Measurements from ENCODE around the gene PARP14. TPM values are rescaled to one million over a fixed set of nuclear protein-coding genes. Genes with fewer than 3 reads are reported as not detected.
A peak's percentile ranks its signal among the peaks of the same experiment; 100 is the strongest.
"Not testable (repeated sequence)": the region's sequence is repeated elsewhere in the genome, so short reads cannot be mapped to it uniquely, and the experiment has no call there.

Gene PARP14
- total RNA-seq, 1 donor from 2014 or later, result 21.9 TPM

GRCh38 chr3:122677216-122677615 is 3.4 kb upstream of the PARP14 start:
- no peak overlapping the region for H3K27ac ChIP-seq (ENCODE audit: low read depth, low read length)
- peaks cover 17 to 24% (median 20%) of the 10 kb centered on the region in 3 donors for H3K4me1 ChIP-seq (ENCODE audit: control insufficient read depth in 3 of 3, insufficient read depth in 3 of 3, low read length in 3 of 3)
- no peaks in the 10 kb centered on the region for H3K36me3 ChIP-seq (ENCODE audit: control insufficient read depth in 3 of 3, insufficient read depth in 3 of 3, low read length in 3 of 3)
- H3K4me3 ChIP-seq (ENCODE audit: low read length in 3 of 3), result no peak overlapping the region
- no peak overlapping the region for H3K9ac ChIP-seq (ENCODE audit: low read depth in 1 of 3, low read length in 3 of 3)
- H3K9me3 ChIP-seq (ENCODE audit: control insufficient read depth in 3 of 3, low read length in 3 of 3), result no peaks in the 10 kb centered on the region
- H3K27me3 ChIP-seq (ENCODE audit: control insufficient read depth in 3 of 3, insufficient read depth in 3 of 3, low read length in 3 of 3), result no peaks in the 10 kb centered on the region

GRCh38 chr3:122678506-122678905 is 2.1 kb upstream of the PARP14 start:
- Histone ChIP-seq H3K27ac (ENCODE audit: low read depth, low read length) (no peak overlapping the region), H3K27me3 (ENCODE audit: control insufficient read depth in 3 of 3, insufficient read depth in 3 of 3, low read length in 3 of 3) (no peaks in the 10 kb centered on the region), H3K4me3 (ENCODE audit: low read length in 3 of 3) (peak overlapping the region in 2 of 3 donors; percentile 83 to 86), H3K4me1 (ENCODE audit: control insufficient read depth in 3 of 3, insufficient read depth in 3 of 3, low read length in 3 of 3) (peaks cover 17 to 24% (median 22%) of the 10 kb centered on the region in 3 donors), H3K9me3 (ENCODE audit: control insufficient read depth in 3 of 3, low read length in 3 of 3) (no peaks in the 10 kb centered on the region), H3K36me3 (ENCODE audit: control insufficient read depth in 3 of 3, insufficient read depth in 3 of 3, low read length in 3 of 3) (no peaks in the 10 kb centered on the region), H3K9ac (ENCODE audit: low read depth in 1 of 3, low read length in 3 of 3) (no peak overlapping the region)

- Histone ChIP-seq H3K27ac (ENCODE audit: low read depth, low read length) (peak overlapping the region; percentile 93), H3K4me3 (ENCODE audit: low read length in 3 of 3) (peak overlapping the region; percentile 78 to 86 (median 83)), H3K4me1 (ENCODE audit: control insufficient read depth in 3 of 3, insufficient read depth in 3 of 3, low read length in 3 of 3) (peaks cover 17 to 24% (median 22%) of the 10 kb centered on the region in 3 donors), H3K9ac (ENCODE audit: low read depth in 1 of 3, low read length in 3 of 3) (peak overlapping the region; percentile 83 to 91 (median 90)), H3K9me3 (ENCODE audit: control insufficient read depth in 3 of 3, low read length in 3 of 3) (no peaks in the 10 kb centered on the region), H3K27me3 (ENCODE audit: control insufficient read depth in 3 of 3, insufficient read depth in 3 of 3, low read length in 3 of 3) (no peaks in the 10 kb centered on the region), H3K36me3 (ENCODE audit: control insufficient read depth in 3 of 3, insufficient read depth in 3 of 3, low read length in 3 of 3) (no peaks in the 10 kb centered on the region)
Observed at GRCh38 chr3:122679085-122679881, 1.4 kb upstream of the PARP14 start.

GRCh38 chr3:122679882-122680474 is 661 bp upstream of the PARP14 start:
- Histone ChIP-seq H3K9ac (ENCODE audit: low read depth in 1 of 3, low read length in 3 of 3) (peak overlapping the region; percentile 83 to 91 (median 90)), H3K9me3 (ENCODE audit: control insufficient read depth in 3 of 3, low read length in 3 of 3) (no peaks in the 10 kb centered on the region), H3K27ac (ENCODE audit: low read depth, low read length) (peak overlapping the region; percentile 93), H3K36me3 (ENCODE audit: control insufficient read depth in 3 of 3, insufficient read depth in 3 of 3, low read length in 3 of 3) (no peaks in the 10 kb centered on the region), H3K4me1 (ENCODE audit: control insufficient read depth in 3 of 3, insufficient read depth in 3 of 3, low read length in 3 of 3) (peaks cover 17 to 24% (median 22%) of the 10 kb centered on the region in 3 donors), H3K4me3 (ENCODE audit: low read length in 3 of 3) (peak overlapping the region; percentile 78 to 86 (median 83)), H3K27me3 (ENCODE audit: control insufficient read depth in 3 of 3, insufficient read depth in 3 of 3, low read length in 3 of 3) (no peaks in the 10 kb centered on the region)

GRCh38 chr3:122681284-122681973 is 790 bp downstream of the PARP14 start:
- H3K27ac ChIP-seq (ENCODE audit: low read depth, low read length), result peak overlapping the region; percentile 93
- peak overlapping the region; percentile 78 to 86 (median 83) for H3K4me3 ChIP-seq (ENCODE audit: low read length in 3 of 3)
- peaks cover 0 to 6% (median 0%) of the 10 kb centered on the region in 3 donors for H3K36me3 ChIP-seq (ENCODE audit: control insufficient read depth in 3 of 3, insufficient read depth in 3 of 3, low read length in 3 of 3)
- peaks cover 17 to 24% (median 22%) of the 10 kb centered on the region in 3 donors for H3K4me1 ChIP-seq (ENCODE audit: control insufficient read depth in 3 of 3, insufficient read depth in 3 of 3, low read length in 3 of 3)
- H3K27me3 ChIP-seq (ENCODE audit: control insufficient read depth in 3 of 3, insufficient read depth in 3 of 3, low read length in 3 of 3), result no peaks in the 10 kb centered on the region
- H3K9me3 ChIP-seq (ENCODE audit: control insufficient read depth in 3 of 3, low read length in 3 of 3), result no peaks in the 10 kb centered on the region
- peak overlapping the region; percentile 78 to 91 (median 90) for H3K9ac ChIP-seq (ENCODE audit: low read depth in 1 of 3, low read length in 3 of 3)

- Histone ChIP-seq H3K9me3 (ENCODE audit: control insufficient read depth in 3 of 3, low read length in 3 of 3) (no peaks in the 10 kb centered on the region), H3K27me3 (ENCODE audit: control insufficient read depth in 3 of 3, insufficient read depth in 3 of 3, low read length in 3 of 3) (no peaks in the 10 kb centered on the region), H3K4me3 (ENCODE audit: low read length in 3 of 3) (peak overlapping the region; percentile 78 to 86 (median 83)), H3K9ac (ENCODE audit: low read depth in 1 of 3, low read length in 3 of 3) (peak overlapping the region in 2 of 3 donors; percentile 90 to 91), H3K4me1 (ENCODE audit: control insufficient read depth in 3 of 3, insufficient read depth in 3 of 3, low read length in 3 of 3) (peaks cover 18 to 24% (median 22%) of the 10 kb centered on the region in 3 donors), H3K27ac (ENCODE audit: low read depth, low read length) (peak overlapping the region; percentile 93), H3K36me3 (ENCODE audit: control insufficient read depth in 3 of 3, insufficient read depth in 3 of 3, low read length in 3 of 3) (peaks cover 0 to 8% (median under 1%) of the 10 kb centered on the region in 3 donors)
Observed at GRCh38 chr3:122681974-122682409, 1.4 kb downstream of the PARP14 start.

- H3K9ac ChIP-seq (ENCODE audit: low read depth in 1 of 3, low read length in 3 of 3); H3K27ac ChIP-seq (ENCODE audit: low read depth, low read length); H3K4me3 ChIP-seq (ENCODE audit: low read length in 3 of 3); H3K9me3 ChIP-seq (ENCODE audit: control insufficient read depth in 3 of 3, low read length in 3 of 3); H3K27me3 ChIP-seq (ENCODE audit: control insufficient read depth in 3 of 3, insufficient read depth in 3 of 3, low read length in 3 of 3): not testable (repeated sequence)
- Histone ChIP-seq H3K36me3 (ENCODE audit: control insufficient read depth in 3 of 3, insufficient read depth in 3 of 3, low read length in 3 of 3) (peaks cover 0 to 17% (median 6%) of the 10 kb centered on the region in 3 donors), H3K4me1 (ENCODE audit: control insufficient read depth in 3 of 3, insufficient read depth in 3 of 3, low read length in 3 of 3) (peaks cover 20 to 24% (median 22%) of the 10 kb centered on the region in 3 donors)
Observed at GRCh38 chr3:122682778-122683411, 2.3 kb downstream of the PARP14 start.

- H3K9ac ChIP-seq (ENCODE audit: low read depth in 1 of 3, low read length in 3 of 3), result no peak overlapping the region
- peaks cover 0 to 3% (median under 1%) of the 10 kb centered on the region in 3 donors for H3K4me1 ChIP-seq (ENCODE audit: control insufficient read depth in 3 of 3, insufficient read depth in 3 of 3, low read length in 3 of 3)
- no peak overlapping the region for H3K27ac ChIP-seq (ENCODE audit: low read depth, low read length)
- H3K27me3 ChIP-seq (ENCODE audit: control insufficient read depth in 3 of 3, insufficient read depth in 3 of 3, low read length in 3 of 3), result no peaks in the 10 kb centered on the region
- no peaks in the 10 kb centered on the region for H3K9me3 ChIP-seq (ENCODE audit: control insufficient read depth in 3 of 3, low read length in 3 of 3)
- H3K4me3 ChIP-seq (ENCODE audit: low read length in 3 of 3), result no peak overlapping the region
- H3K36me3 ChIP-seq (ENCODE audit: control insufficient read depth in 3 of 3, insufficient read depth in 3 of 3, low read length in 3 of 3), result peaks cover 2 to 38% (median 9%) of the 10 kb centered on the region in 3 donors
Observed at GRCh38 chr3:122687298-122687697, 6.7 kb downstream of the PARP14 start.

- Histone ChIP-seq H3K9ac (ENCODE audit: low read depth in 1 of 3, low read length in 3 of 3) (no peak overlapping the region), H3K4me3 (ENCODE audit: low read length in 3 of 3) (no peak overlapping the region), H3K4me1 (ENCODE audit: control insufficient read depth in 3 of 3, insufficient read depth in 3 of 3, low read length in 3 of 3) (peaks cover 0 to 3% (median 0%) of the 10 kb centered on the region in 3 donors), H3K9me3 (ENCODE audit: control insufficient read depth in 3 of 3, low read length in 3 of 3) (no peaks in the 10 kb centered on the region), H3K27me3 (ENCODE audit: control insufficient read depth in 3 of 3, insufficient read depth in 3 of 3, low read length in 3 of 3) (no peaks in the 10 kb centered on the region), H3K27ac (ENCODE audit: low read depth, low read length) (no peak overlapping the region), H3K36me3 (ENCODE audit: control insufficient read depth in 3 of 3, insufficient read depth in 3 of 3, low read length in 3 of 3) (peaks cover 6 to 47% (median 22%) of the 10 kb centered on the region in 3 donors)
Observed at GRCh38 chr3:122688996-122689395, 8.4 kb downstream of the PARP14 start.
